Heart left ventricle (tissue), 13 donors: ENCODE results near the gene SZRD1.

Experiments used
- CTCF ChIP-seq, 12 donors: fragments of 200-600 bp; sonication (generic) in 4 of 12; IDR thresholded peaks; one replicate each; pipeline versions ENCODE4 v1.5.0 to v1.8.0; 2018 to 2022; ENCODE audit warnings: antibody characterized with exemption in 12 of 12, mild to moderate bottlenecking in 5 of 12
- POLR2A ChIP-seq, 2 donors: fragments of 450-650 bp; IDR thresholded peaks; one replicate each; pipeline ENCODE4 v1.6.1; 2017; ENCODE audit warnings: antibody characterized with exemption in 2 of 2, mild to moderate bottlenecking in 2 of 2, moderate library complexity in 2 of 2
- donor health status: ischemic (EF 13 %, LVEDD 7.1; RV severe dilation, severe dysfunction).
- donor health status: DM: no; HTN: yes; CAD: no.
- donor health status: DM: no; HTN: no; CAD: no.
- donor health status: ischemic (EF 25% LVEDD 6.9; RV normal size, moderate dysfunction).
- donor health status: ischemic (EF 25% LVEDD 5.7; RV mildly dilated, moderate dysfunction).
- donor health status: ischemic (EF 35%, LVEDD 5.7; RV mildly dilated, moderate dysfunction).
- donor health status: nonischemic (EF 11% LVEDD 7.7; RV severe dilation, severe dysfunction).
- donor health status: DM: yes; HTN: yes; CAD: no.
- donor health status: PGD.
- donor health status: ischemic (EF 29% LVEDD 5.4; RV normal size, mild dysfunction).
- donor health status: nonischemic (EF 23%, LVEDD 6.1; RV moderate dilation, normal function).

GRCh38 chr1:16348414-16349182 is 18.4 kb upstream of the SZRD1 start:
- TF ChIP-seq CTCF (IDR thresholded peaks at IDR 0.05) (no peak), POLR2A (IDR thresholded peaks at IDR 0.05) (no peak)
